Natural killer cell (primary cell): ENCODE measurements around the gene PARVA. TPM values are rescaled to one million over a fixed set of nuclear protein-coding genes. Genes with fewer than 3 reads are reported as not detected.
"Not testable (repeated sequence)": the region's sequence is repeated elsewhere in the genome, so short reads cannot be mapped to it uniquely, and the experiment has no call there.

Experiments
- ATAC-seq, 3 donors: fragments of 150-1000 bp in 2 of 3; fragments of 200-7000 bp in 1 of 3; cut with Tn5 transposase; 1 replicate in 1 of 3; 2 replicates in 2 of 3; pipeline ENCODE4 v1.10.0; 2021; ENCODE audit warnings: mild to moderate bottlenecking in 2 of 3, moderate library complexity in 2 of 3
- DNase-seq, 2 donors: peaks; one replicate each; pipeline versions ENCODE4 v3.0.0 to v3.0.0-alpha.2; 2013 to 2021; ENCODE audit warnings: mixed read lengths in 1 of 2
- H3K27ac ChIP-seq: one replicate; pipeline ENCODE4 v1.5.1; 2013; ENCODE audit warnings: mild to moderate bottlenecking, low read length
- H3K27me3 ChIP-seq: one replicate; pipeline ENCODE4 v1.6.1; 2013; ENCODE audit warnings: low read length; ENCODE audit not compliant: control insufficient read depth, insufficient read depth
- H3K36me3 ChIP-seq: one replicate; pipeline ENCODE4 v1.6.1; 2013; ENCODE audit warnings: low read length; ENCODE audit not compliant: control insufficient read depth, insufficient read depth
- H3K4me1 ChIP-seq: one replicate; pipeline ENCODE4 v1.6.1; 2013; ENCODE audit warnings: low read length; ENCODE audit not compliant: control insufficient read depth, insufficient read depth
- H3K4me3 ChIP-seq: one replicate; pipeline ENCODE4 v1.5.1; 2013; ENCODE audit warnings: low read length
- H3K9me3 ChIP-seq: one replicate; pipeline ENCODE4 v1.6.1; 2013; ENCODE audit warnings: low read length; ENCODE audit not compliant: control insufficient read depth, insufficient read depth
- H3K27ac Mint-ChIP-seq, 2 donors: one replicate each; pipeline ENCODE4 v1.8.0; 2022; ENCODE audit warnings: mild to moderate bottlenecking in 2 of 2, mixed read lengths in 2 of 2, moderate library complexity in 1 of 2
- H3K27me3 Mint-ChIP-seq, 2 donors: one replicate each; pipeline ENCODE4 v1.8.0; 2022; ENCODE audit warnings: low read depth in 2 of 2, mixed read lengths in 2 of 2
- H3K36me3 Mint-ChIP-seq: one replicate; pipeline ENCODE4 v1.8.0; 2022; ENCODE audit warnings: mixed read lengths
- H3K4me1 Mint-ChIP-seq, 2 donors: one replicate each; pipeline ENCODE4 v1.8.0; 2022; ENCODE audit warnings: mixed read lengths in 2 of 2
- H3K4me3 Mint-ChIP-seq: one replicate; pipeline ENCODE4 v1.8.0; 2022; ENCODE audit warnings: mild to moderate bottlenecking, moderate library complexity, mixed read lengths
- H3K9me3 Mint-ChIP-seq, 2 donors: one replicate each; pipeline ENCODE4 v1.8.0; 2022; ENCODE audit warnings: mixed read lengths in 2 of 2
- WGBS: methylation state at CpG from one replicate; pipeline ENCODE4 v1.1.7; 2013; ENCODE audit warnings: missing lambda C conversion rate; ENCODE audit not compliant: insufficient coverage; 5-methylcytosine and 5-hydroxymethylcytosine counted together
- intact Hi-C: fragments of 100-400 bp; cut with micrococcal nuclease; formaldehyde crosslinking; loops from one replicate; pipeline ENCODE4 v1.14.2; 2022
- total RNA-seq, 4 donors: library from RNA; stranded (reverse); fragments of 120-200 nt in 1 of 4; gene quantifications; one replicate each; pipeline versions ENCODE4 v1.2.3 to v1.2.4, GENCODE V29; 2013 to 2022
- TF ChIP-seq, protein P1 (sequence below): fragments of 200-600 bp; IDR thresholded peaks from one replicate; pipeline ENCODE4 v1.8.0; 2022; ENCODE audit warnings: antibody characterized with exemption

Gene PARVA
- total RNA-seq, 3 donors from 2014 or later (not counting 1 experiment from before 2014, with no cell fraction given) = 0.07 to 1.0 TPM; not detected in 1

- no peak overlapping the region for H3K4me3 Mint-ChIP-seq
- ATAC-seq (peak in 2 of 3 donors; percentile 22 to 27), DNase-seq (peak in 1 of 2 donors; percentile 42)
- Histone ChIP-seq H3K4me1 (peaks cover 19% of the 10 kb centered on the region), H3K4me3 (no peak overlapping the region), H3K36me3 (no peaks in the 10 kb centered on the region), H3K27ac (peak overlapping the region; percentile 52), H3K9me3 (no peaks in the 10 kb centered on the region), H3K27me3 (no peaks in the 10 kb centered on the region)
- intact Hi-C loops = no loop called here
- peaks cover 0 to 5% of the 10 kb centered on the region in 2 donors for H3K4me1 Mint-ChIP-seq
- no peak overlapping the region for H3K27ac Mint-ChIP-seq
- H3K36me3 Mint-ChIP-seq = no peaks in the 10 kb centered on the region
- 30% methylated on average over 2 of the region's 2 CpGs for WGBS
- H3K27me3 Mint-ChIP-seq = peaks cover 7 to 9% of the 10 kb centered on the region in 2 donors
- TF ChIP-seq, protein P1, sequence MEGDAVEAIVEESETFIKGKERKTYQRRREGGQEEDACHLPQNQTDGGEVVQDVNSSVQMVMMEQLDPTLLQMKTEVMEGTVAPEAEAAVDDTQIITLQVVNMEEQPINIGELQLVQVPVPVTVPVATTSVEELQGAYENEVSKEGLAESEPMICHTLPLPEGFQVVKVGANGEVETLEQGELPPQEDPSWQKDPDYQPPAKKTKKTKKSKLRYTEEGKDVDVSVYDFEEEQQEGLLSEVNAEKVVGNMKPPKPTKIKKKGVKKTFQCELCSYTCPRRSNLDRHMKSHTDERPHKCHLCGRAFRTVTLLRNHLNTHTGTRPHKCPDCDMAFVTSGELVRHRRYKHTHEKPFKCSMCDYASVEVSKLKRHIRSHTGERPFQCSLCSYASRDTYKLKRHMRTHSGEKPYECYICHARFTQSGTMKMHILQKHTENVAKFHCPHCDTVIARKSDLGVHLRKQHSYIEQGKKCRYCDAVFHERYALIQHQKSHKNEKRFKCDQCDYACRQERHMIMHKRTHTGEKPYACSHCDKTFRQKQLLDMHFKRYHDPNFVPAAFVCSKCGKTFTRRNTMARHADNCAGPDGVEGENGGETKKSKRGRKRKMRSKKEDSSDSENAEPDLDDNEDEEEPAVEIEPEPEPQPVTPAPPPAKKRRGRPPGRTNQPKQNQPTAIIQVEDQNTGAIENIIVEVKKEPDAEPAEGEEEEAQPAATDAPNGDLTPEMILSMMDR = no peak
- H3K9me3 Mint-ChIP-seq = peaks cover 0 to 2% of the 10 kb centered on the region in 2 donors
These were observed 14.5 kb upstream of the PARVA start for GRCh38 chr11:12362857-12363256.

DNA sequence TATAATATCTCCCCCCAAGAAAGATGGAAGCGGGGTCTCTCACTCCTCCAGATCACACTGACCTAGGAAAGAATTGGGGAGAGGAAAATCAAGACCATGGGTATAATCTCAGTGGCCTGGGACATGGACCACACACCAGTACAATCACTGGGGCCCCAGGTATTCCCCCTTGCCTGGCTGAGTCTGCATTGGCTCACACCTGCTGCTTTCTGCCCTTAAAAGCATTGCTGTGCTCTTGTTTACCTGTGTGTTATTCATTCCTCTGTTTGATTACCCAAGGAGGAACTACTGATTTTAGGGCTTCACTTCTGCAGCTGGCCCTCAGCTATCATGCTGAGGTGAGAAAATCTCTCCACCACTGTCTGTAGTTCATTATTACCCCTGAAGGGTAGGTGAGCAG, 14.0 kb upstream of the PARVA start:
- intact Hi-C loops = no loop called here
- ATAC-seq = no peak
- peaks cover 0 to 2% of the 10 kb centered on the region in 2 donors for H3K9me3 Mint-ChIP-seq
- peaks cover 0 to 5% of the 10 kb centered on the region in 2 donors for H3K4me1 Mint-ChIP-seq
- no CpG with 5 or more reads among the region's 1 CpG for WGBS
- TF ChIP-seq, protein P1 = no peak
- DNase-seq = no peak
- no peaks in the 10 kb centered on the region for H3K36me3 Mint-ChIP-seq
- no peak overlapping the region for H3K27ac Mint-ChIP-seq
- no peak overlapping the region for H3K4me3 Mint-ChIP-seq
- Histone ChIP-seq H3K27me3 (no peaks in the 10 kb centered on the region), H3K4me3 (no peak overlapping the region), H3K4me1 (peaks cover 19% of the 10 kb centered on the region), H3K27ac (peak overlapping the region; percentile 52), H3K36me3 (no peaks in the 10 kb centered on the region), H3K9me3 (no peaks in the 10 kb centered on the region)
- H3K27me3 Mint-ChIP-seq = peaks cover 7 to 14% of the 10 kb centered on the region in 2 donors

- DNase-seq = peak in 1 of 2 donors; percentile 77
- H3K4me1 ChIP-seq = peaks cover 19% of the 10 kb centered on the region
- peaks cover 18 to 19% of the 10 kb centered on the region in 2 donors for H3K27me3 Mint-ChIP-seq
- H3K27me3 ChIP-seq, H3K27ac Mint-ChIP-seq, intact Hi-C loops, H3K4me3 Mint-ChIP-seq, H3K4me1 Mint-ChIP-seq, H3K4me3 ChIP-seq, H3K9me3 ChIP-seq, H3K36me3 Mint-ChIP-seq, ATAC-seq, H3K9me3 Mint-ChIP-seq, H3K36me3 ChIP-seq, H3K27ac ChIP-seq: not testable (repeated sequence)
- 60% methylated on average over 14 of the region's 14 CpGs for WGBS
These were observed 11.3 kb upstream of the PARVA start for GRCh38 chr11:12365965-12366575.

GRCh38 chr11:12367057-12367456, 10.3 kb upstream of the PARVA start:
- H3K27me3 Mint-ChIP-seq = peaks cover 18 to 25% of the 10 kb centered on the region in 2 donors
- H3K36me3 ChIP-seq, intact Hi-C loops, H3K9me3 ChIP-seq, H3K27me3 ChIP-seq, DNase-seq, H3K36me3 Mint-ChIP-seq, H3K27ac ChIP-seq, H3K4me3 Mint-ChIP-seq, H3K4me1 Mint-ChIP-seq, H3K27ac Mint-ChIP-seq, H3K9me3 Mint-ChIP-seq, H3K4me3 ChIP-seq, ATAC-seq: not testable (repeated sequence)
- peaks cover 19% of the 10 kb centered on the region for H3K4me1 ChIP-seq
- 97% methylated on average over 6 of the region's 6 CpGs for WGBS
